Neutrophil (primary cell): ENCODE results near the gene PRTFDC1.
"Not testable (repeated sequence)": the region's sequence is repeated elsewhere in the genome, so short reads cannot be mapped to it uniquely, and the experiment has no call there.

ENCODE experiments used
- H3K27ac ChIP-seq: fragments of 200-600 bp; sonication (generic); 2 replicates; pipeline ENCODE4 v1.5.1; 2016; ENCODE audit warnings: mild to moderate bottlenecking, moderate library complexity
- H3K27me3 ChIP-seq: fragments of 200-600 bp; sonication (generic); 2 replicates; pipeline ENCODE4 v1.6.0; 2016; ENCODE audit warnings: mild to moderate bottlenecking
- H3K36me3 ChIP-seq: fragments of 200-600 bp; sonication (generic); 2 replicates; pipeline ENCODE4 v1.5.1; 2017
- H3K4me1 ChIP-seq, 2 experiments: fragments of 200-600 bp in 1 of 2; sonication (generic) in 1 of 2; 1 replicate in 1 of 2; 2 replicates in 1 of 2; pipeline versions ENCODE4 v1.5.1 to v1.6.1; 2013 to 2016; ENCODE audit warnings: low read depth in 1 of 2, low read length in 1 of 2, mild to moderate bottlenecking in 1 of 2, moderate library complexity in 1 of 2; ENCODE audit not compliant: control insufficient read depth in 1 of 2, insufficient read depth in 1 of 2
- H3K4me3 ChIP-seq, 2 experiments: fragments of 200-600 bp in 1 of 2; sonication (generic) in 1 of 2; 1 replicate in 1 of 2; 2 replicates in 1 of 2; pipeline ENCODE4 v1.5.1; 2013 to 2016; ENCODE audit warnings: low read depth in 1 of 2, low read length in 1 of 2, mild to moderate bottlenecking in 1 of 2, moderate library complexity in 1 of 2
- H3K9me3 ChIP-seq: fragments of 200-600 bp; sonication (generic); 2 replicates; pipeline ENCODE4 v1.5.1; 2016
- CTCF ChIP-seq: fragments of 200-600 bp; sonication (generic); IDR thresholded peaks from 2 replicates; pipeline ENCODE4 v1.5.1; 2016; ENCODE audit warnings: antibody characterized with exemption

PRTFDC1 gene

GRCh38 chr10:24841530-24841929, 110.9 kb downstream of the PRTFDC1 start:
- Histone ChIP-seq H3K9me3 (no peaks in the 10 kb centered on the region), H3K4me3 (no peak overlapping the region), H3K27ac (no peak overlapping the region), H3K36me3 (no peaks in the 10 kb centered on the region), H3K4me1 (no peaks in the 10 kb centered on the region), H3K27me3 (no peaks in the 10 kb centered on the region)
- TF ChIP-seq CTCF = no peak

GRCh38 chr10:24840784-24841183, 111.6 kb downstream of the PRTFDC1 start:
- H3K4me3 ChIP-seq = no peak overlapping the region
- no peaks in the 10 kb centered on the region for H3K27me3 ChIP-seq
- no peak overlapping the region for H3K27ac ChIP-seq
- no peaks in the 10 kb centered on the region for H3K9me3 ChIP-seq
- no peaks in the 10 kb centered on the region for H3K36me3 ChIP-seq
- no peaks in the 10 kb centered on the region for H3K4me1 ChIP-seq
- TF ChIP-seq CTCF = no peak

GRCh38 chr10:24837781-24838180, 114.6 kb downstream of the PRTFDC1 start:
- H3K27me3 ChIP-seq, H3K36me3 ChIP-seq, H3K27ac ChIP-seq, H3K4me1 ChIP-seq, H3K9me3 ChIP-seq, H3K4me3 ChIP-seq: not testable (repeated sequence)

GRCh38 chr10:24834869-24835268, 117.5 kb downstream of the PRTFDC1 start:
- Histone ChIP-seq H3K36me3 (no peaks in the 10 kb centered on the region), H3K27me3 (no peaks in the 10 kb centered on the region), H3K9me3 (no peaks in the 10 kb centered on the region), H3K4me3 (no peak overlapping the region), H3K27ac (no peak overlapping the region), H3K4me1 (no peaks in the 10 kb centered on the region)
- no peak for TF ChIP-seq CTCF

- Histone ChIP-seq H3K36me3 (no peaks in the 10 kb centered on the region), H3K27me3 (no peaks in the 10 kb centered on the region), H3K9me3 (no peaks in the 10 kb centered on the region), H3K4me3 (no peak overlapping the region), H3K4me1 (no peaks in the 10 kb centered on the region), H3K27ac (no peak overlapping the region)
- TF ChIP-seq CTCF = no peak
Measured at GRCh38 chr10:24826009-24826408, 126.4 kb downstream of the PRTFDC1 start.

GRCh38 chr10:24825551-24825950, 126.9 kb downstream of the PRTFDC1 start:
- H3K4me3 ChIP-seq = no peak overlapping the region
- no peaks in the 10 kb centered on the region for H3K27me3 ChIP-seq
- no peaks in the 10 kb centered on the region for H3K9me3 ChIP-seq
- H3K36me3 ChIP-seq = no peaks in the 10 kb centered on the region
- H3K4me1 ChIP-seq = no peaks in the 10 kb centered on the region
- TF ChIP-seq CTCF = no peak
- no peak overlapping the region for H3K27ac ChIP-seq
